GM20000 (cell line): ENCODE data around the gene FAM20C.

ENCODE experiments used
- DNase-seq: peaks from one replicate; pipeline ENCODE4 v3.0.0; 2012; ENCODE audit warnings: low spot score
- CTCF ChIP-seq: IDR thresholded peaks from 2 replicates; pipeline ENCODE4 v1.5.1; 2012; ENCODE audit warnings: mild to moderate bottlenecking, control low read depth; ENCODE audit errors: extremely low read depth, missing control alignments

The FAM20C gene

GRCh38 chr7:186516-187113, 5.8 kb upstream of the FAM20C start:
- no peak for DNase-seq
- no peak for TF ChIP-seq CTCF

GRCh38 chr7:187227-187927, 5.0 kb upstream of the FAM20C start:
- no peak for TF ChIP-seq CTCF
- no peak for DNase-seq

GRCh38 chr7:188174-188573, 4.2 kb upstream of the FAM20C start:
- no peak for TF ChIP-seq CTCF
- DNase-seq = no peak

GRCh38 chr7:188727-189500, 3.5 kb upstream of the FAM20C start:
- no peak for TF ChIP-seq CTCF

GRCh38 chr7:189719-190118, 2.7 kb upstream of the FAM20C start:
- no peak for TF ChIP-seq CTCF
- DNase-seq = no peak

More at GRCh38 chr7:188727-189500, 3.5 kb upstream of the FAM20C start:
- no peak for DNase-seq

GRCh38 chr7:190196-190595, 2.2 kb upstream of the FAM20C start:
- no peak for TF ChIP-seq CTCF
- DNase-seq = no peak
